ENCODE data around the gene DCLK1.

DNA sequence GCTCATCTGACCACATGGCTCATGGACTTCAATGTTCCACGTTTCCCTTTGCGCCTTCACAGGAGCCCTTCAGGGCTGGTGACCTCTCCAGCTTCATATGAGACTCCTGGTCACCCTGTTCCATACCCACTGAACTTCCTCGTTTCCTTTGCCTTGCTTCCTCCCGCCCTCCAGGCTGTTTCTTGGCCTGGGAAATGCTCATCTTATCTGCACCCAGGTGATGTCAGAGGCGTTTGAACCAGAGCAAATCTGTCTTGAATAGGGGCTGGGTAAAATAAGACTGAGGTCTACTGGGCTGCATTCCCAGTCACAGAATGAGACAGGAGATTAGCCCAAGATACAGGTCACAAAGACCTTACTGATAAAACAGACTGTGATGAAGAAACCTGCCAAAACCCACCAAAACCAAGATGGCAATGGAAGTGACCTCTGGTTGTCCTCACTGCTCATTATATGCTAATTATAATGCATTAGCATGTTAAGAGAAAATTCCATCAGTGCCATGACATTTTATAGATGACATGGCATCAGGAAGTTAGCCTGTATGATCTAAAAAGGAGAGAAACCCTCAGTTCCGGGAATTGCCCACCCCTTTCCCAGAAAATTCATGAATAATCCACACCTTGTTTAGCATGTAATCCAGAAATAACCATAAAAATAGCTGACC lies 102.7 kb downstream of the DCLK1 start:
- TF ChIP-seq, protein P1, sequence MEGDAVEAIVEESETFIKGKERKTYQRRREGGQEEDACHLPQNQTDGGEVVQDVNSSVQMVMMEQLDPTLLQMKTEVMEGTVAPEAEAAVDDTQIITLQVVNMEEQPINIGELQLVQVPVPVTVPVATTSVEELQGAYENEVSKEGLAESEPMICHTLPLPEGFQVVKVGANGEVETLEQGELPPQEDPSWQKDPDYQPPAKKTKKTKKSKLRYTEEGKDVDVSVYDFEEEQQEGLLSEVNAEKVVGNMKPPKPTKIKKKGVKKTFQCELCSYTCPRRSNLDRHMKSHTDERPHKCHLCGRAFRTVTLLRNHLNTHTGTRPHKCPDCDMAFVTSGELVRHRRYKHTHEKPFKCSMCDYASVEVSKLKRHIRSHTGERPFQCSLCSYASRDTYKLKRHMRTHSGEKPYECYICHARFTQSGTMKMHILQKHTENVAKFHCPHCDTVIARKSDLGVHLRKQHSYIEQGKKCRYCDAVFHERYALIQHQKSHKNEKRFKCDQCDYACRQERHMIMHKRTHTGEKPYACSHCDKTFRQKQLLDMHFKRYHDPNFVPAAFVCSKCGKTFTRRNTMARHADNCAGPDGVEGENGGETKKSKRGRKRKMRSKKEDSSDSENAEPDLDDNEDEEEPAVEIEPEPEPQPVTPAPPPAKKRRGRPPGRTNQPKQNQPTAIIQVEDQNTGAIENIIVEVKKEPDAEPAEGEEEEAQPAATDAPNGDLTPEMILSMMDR (IDR thresholded peaks at IDR 0.05): no peak
- no peak for TF ChIP-seq POLR2A (IDR thresholded peaks at IDR 0.05)

Measured in prostate gland (tissue), 2 donors.